Psoas muscle (tissue), 8 donors: Measurements from ENCODE around the gene CCDC144A. TPM values are rescaled to one million over a fixed set of nuclear protein-coding genes. Genes with fewer than 3 reads are reported as not detected.
"Not testable (repeated sequence)": the region's sequence is repeated elsewhere in the genome, so short reads cannot be mapped to it uniquely, and the experiment has no call there.

Source experiments
- ATAC-seq, 4 donors: fragments of 200-7000 bp; cut with Tn5 transposase; one replicate each; pipeline ENCODE4 v1.9.1; 2020; ENCODE audit warnings: moderate library complexity in 3 of 4, mild to moderate bottlenecking in 2 of 4
- DNase-seq, 2 donors: peaks; one replicate each; pipeline ENCODE4 v3.0.0-alpha.2; 2020
- H3K27ac ChIP-seq: fragments of 200-600 bp; one replicate; pipeline ENCODE4 v1.8.0; 2022
- H3K27me3 ChIP-seq, 3 donors: fragments of 200-600 bp in 1 of 3; one replicate each; pipeline versions ENCODE4 v1.6.1 to v1.8.0; 2013 to 2022; ENCODE audit warnings: low read length in 2 of 3, mild to moderate bottlenecking in 2 of 3, moderate library complexity in 1 of 3; ENCODE audit not compliant: insufficient read depth in 3 of 3
- H3K36me3 ChIP-seq, 2 donors: fragments of 200-600 bp in 1 of 2; one replicate each; pipeline versions ENCODE4 v1.6.1 to v1.8.0; 2013 to 2022; ENCODE audit warnings: low read depth in 1 of 2, mild to moderate bottlenecking in 1 of 2, moderate library complexity in 1 of 2; ENCODE audit not compliant: insufficient read depth in 1 of 2
- H3K4me1 ChIP-seq: fragments of 200-600 bp; one replicate; pipeline ENCODE4 v1.8.0; 2022
- H3K4me3 ChIP-seq: fragments of 200-600 bp; one replicate; pipeline ENCODE4 v1.8.0; 2022; ENCODE audit warnings: mild to moderate bottlenecking
- H3K9me3 ChIP-seq: fragments of 200-600 bp; one replicate; pipeline ENCODE4 v1.8.0; 2022
- CTCF ChIP-seq: fragments of 200-600 bp; IDR thresholded peaks from one replicate; pipeline ENCODE4 v1.8.0; 2022; ENCODE audit warnings: antibody characterized with exemption
- WGBS, 3 donors: extraction: QIAGEN DNeasy Blood & Tissue Kit; methylation state at CpG; one replicate each; pipeline versions ENCODE4 v1.1.6 to v1.1.7; 2013; 5-methylcytosine and 5-hydroxymethylcytosine counted together
- intact Hi-C, 2 donors: fragments of 100-400 bp; cut with DNase I; formaldehyde crosslinking; loops; one replicate each; pipeline versions ENCODE4 v1.11.0 to v1.14.2; 2022
- long read RNA-seq, 2 donors: library from polyadenylated mRNA; unstranded; transcript quantifications; one replicate each; pipeline ENCODE4 v2.0.0, GENCODE V29; 2021
- polyA plus RNA-seq, 3 donors: library from polyadenylated mRNA; stranded (reverse); fragments of 200-250 nt; gene quantifications; one replicate each; pipeline ENCODE4 v1.2.3, GENCODE V29; 2013
- total RNA-seq, 4 donors: library from RNA; stranded (reverse); fragmentation: NEBNext Ultra II Directional in 2 of 4; extraction: Animal tissue kit (Norgen Biotek cat#: 25700) in 2 of 4; gene quantifications; one replicate each; pipeline versions ENCODE4 v1.2.1 to v1.2.4, GENCODE V29; 2021 to 2023
- donor health status: healthy with polysubstance abuse.
- donor health status: DM: no; HTN: no; CAD: no; lungs with moderate emphysema.
- donor health status: Bipolar disorder and iron deficiency.
- donor health status: healthy.
- donor health status: DM: yes; HTN: yes; CAD: no.
- donor health status: DM: no; HTN: no; CAD: no.
- donor health status: DM: no; HTN: no; CAD: no.
- donor health status: DM: yes; HTN: yes; CAD: no.

Gene CCDC144A
- total RNA-seq (1 to 10 TPM in 2 of 4 donors, under 1 TPM in 2; 0.05 to 1.5 (median 0.76) TPM), polyA plus RNA-seq (under 1 TPM; 0.14 to 0.29 (median 0.20) TPM)
- long read RNA-seq, donor 1: 0 reads
- long read RNA-seq, donor 2: 0 reads

GRCh38 chr17:16689731-16690281, at the start of gene CCDC144A:
Gene CCDC144A, plus strand, starts transcription at chr17:16690241. Its CDS starts 160 bp downstream, at chr17:16690401.
- TF ChIP-seq CTCF: peak; percentile 12
- H3K4me1 ChIP-seq, H3K4me3 ChIP-seq, intact Hi-C loops, H3K27me3 ChIP-seq, ATAC-seq, H3K27ac ChIP-seq, DNase-seq, H3K9me3 ChIP-seq, H3K36me3 ChIP-seq: not testable (repeated sequence)
- WGBS, 3 donors: 60 to 69% (median 62%) methylated on average over 17 to 33 of the region's 33 CpGs

- peaks cover 7% of the 10 kb centered on the region for H3K4me1 ChIP-seq
- no peaks in the 10 kb centered on the region for H3K9me3 ChIP-seq
- no peak for TF ChIP-seq CTCF
- H3K27ac ChIP-seq: no peak overlapping the region
- ATAC-seq (no peak), DNase-seq (no peak)
- 95 to 97% (median 96%) methylated on average over 3 of the region's 3 CpGs for WGBS, 3 donors
- H3K27me3 ChIP-seq: no peaks in the 10 kb centered on the region
- H3K4me3 ChIP-seq: no peak overlapping the region
- H3K36me3 ChIP-seq: peaks cover 0 to 30% of the 10 kb centered on the region in 2 donors
- intact Hi-C loops: no loop called here
These were observed 40.5 kb upstream of the CCDC144A start for GRCh38 chr17:16649585-16649984.

- 93 to 97% (median 97%) methylated on average over 4 of the region's 4 CpGs for WGBS, 3 donors
- ATAC-seq (no peak), DNase-seq (no peak)
- TF ChIP-seq CTCF: no peak
- H3K27ac ChIP-seq: peak overlapping the region; percentile 96
- H3K4me3 ChIP-seq: peak overlapping the region; percentile 89
- intact Hi-C loops: no loop called here
- H3K27me3 ChIP-seq: no peaks in the 10 kb centered on the region
- H3K4me1 ChIP-seq: peaks cover 7% of the 10 kb centered on the region
- H3K36me3 ChIP-seq: peaks cover 0 to 10% of the 10 kb centered on the region in 2 donors
- H3K9me3 ChIP-seq: no peaks in the 10 kb centered on the region
These were observed 37.8 kb upstream of the CCDC144A start for GRCh38 chr17:16652252-16652651.

GRCh38 chr17:16652847-16653366, 37.1 kb upstream of the CCDC144A start:
- Histone ChIP-seq H3K9me3 (no peaks in the 10 kb centered on the region), H3K27me3 (no peaks in the 10 kb centered on the region), H3K27ac (peak overlapping the region; percentile 96), H3K4me1 (peaks cover 7% of the 10 kb centered on the region), H3K4me3 (peak overlapping the region; percentile 89), H3K36me3 (peaks cover 0 to 6% of the 10 kb centered on the region in 2 donors)
- intact Hi-C loops: no loop called here
- 1 to 6% (median 5%) methylated on average over 7 to 8 of the region's 8 CpGs for WGBS, 3 donors
- ATAC-seq: peak in 3 of 4 donors; percentile 8 to 39 (median 34)
- no peak for DNase-seq
- no peak for TF ChIP-seq CTCF
